Osteoblast (primary cell): ENCODE measurements around the gene C11orf98. TPM values are rescaled to one million over a fixed set of nuclear protein-coding genes. Genes with fewer than 3 reads are reported as not detected.

Experiments used
- DNase-seq: peaks from one replicate; pipeline ENCODE4 v3.0.0; 2011; ENCODE audit warnings: low spot score, mixed read lengths; ENCODE audit not compliant: insufficient read length; ENCODE audit errors: missing footprints
- H2AFZ ChIP-seq: 2 replicates; pipeline ENCODE4 v1.6.0; 2011; ENCODE audit warnings: mild to moderate bottlenecking, low read length
- H3K27ac ChIP-seq: 2 replicates; pipeline ENCODE4 v1.5.1; 2011; ENCODE audit warnings: mild to moderate bottlenecking, low read depth, low read length, moderate library complexity
- H3K27me3 ChIP-seq: 2 replicates; pipeline ENCODE4 v1.6.0; 2012; ENCODE audit warnings: mild to moderate bottlenecking, control low read depth, inconsistent platforms, low read length, moderate library complexity; ENCODE audit not compliant: insufficient read depth
- H3K36me3 ChIP-seq: 2 replicates; pipeline ENCODE4 v1.5.1; 2011; ENCODE audit warnings: mild to moderate bottlenecking, low read length, control low read depth, moderate library complexity; ENCODE audit not compliant: insufficient read depth
- H3K4me1 ChIP-seq: 2 replicates; pipeline ENCODE4 v1.5.1; 2011; ENCODE audit warnings: mild to moderate bottlenecking, low read length, control low read depth, moderate library complexity; ENCODE audit not compliant: insufficient read depth
- H3K4me2 ChIP-seq: 2 replicates; pipeline ENCODE4 v1.6.0; 2011; ENCODE audit warnings: mild to moderate bottlenecking, low read length; ENCODE audit not compliant: insufficient read depth
- H3K4me3 ChIP-seq: fragments of 200-600 bp; sonication (generic); 3 replicates; pipeline ENCODE4 v1.5.1; 2012; ENCODE audit warnings: mild to moderate bottlenecking, low read length, inconsistent platforms; ENCODE audit not compliant: insufficient read depth
- H3K79me2 ChIP-seq: 2 replicates; pipeline ENCODE4 v1.6.0; 2012; ENCODE audit warnings: mild to moderate bottlenecking, low read length, control low read depth, inconsistent platforms; ENCODE audit not compliant: insufficient read depth
- H3K9me3 ChIP-seq: 2 replicates; pipeline ENCODE4 v1.5.1; 2011; ENCODE audit warnings: low read depth, low read length, control low read depth
- H4K20me1 ChIP-seq: 2 replicates; pipeline ENCODE4 v1.6.0; 2012; ENCODE audit warnings: mild to moderate bottlenecking, low read length, control low read depth; ENCODE audit not compliant: insufficient read depth
- CTCF ChIP-seq: IDR thresholded peaks from 2 replicates; pipeline ENCODE4 v1.5.1; 2011; ENCODE audit warnings: mild to moderate bottlenecking, low read depth, low read length, moderate library complexity; ENCODE audit errors: extremely low read depth
- total RNA-seq: library from RNA; depleted of rRNA; stranded (reverse); fragments of >200 nt; gene quantifications from 2 replicates; pipeline ENCODE4 v1.2.3, GENCODE V29; 2012

Gene C11orf98
- total RNA-seq, 1 donor: 17.4 TPM

DNA sequence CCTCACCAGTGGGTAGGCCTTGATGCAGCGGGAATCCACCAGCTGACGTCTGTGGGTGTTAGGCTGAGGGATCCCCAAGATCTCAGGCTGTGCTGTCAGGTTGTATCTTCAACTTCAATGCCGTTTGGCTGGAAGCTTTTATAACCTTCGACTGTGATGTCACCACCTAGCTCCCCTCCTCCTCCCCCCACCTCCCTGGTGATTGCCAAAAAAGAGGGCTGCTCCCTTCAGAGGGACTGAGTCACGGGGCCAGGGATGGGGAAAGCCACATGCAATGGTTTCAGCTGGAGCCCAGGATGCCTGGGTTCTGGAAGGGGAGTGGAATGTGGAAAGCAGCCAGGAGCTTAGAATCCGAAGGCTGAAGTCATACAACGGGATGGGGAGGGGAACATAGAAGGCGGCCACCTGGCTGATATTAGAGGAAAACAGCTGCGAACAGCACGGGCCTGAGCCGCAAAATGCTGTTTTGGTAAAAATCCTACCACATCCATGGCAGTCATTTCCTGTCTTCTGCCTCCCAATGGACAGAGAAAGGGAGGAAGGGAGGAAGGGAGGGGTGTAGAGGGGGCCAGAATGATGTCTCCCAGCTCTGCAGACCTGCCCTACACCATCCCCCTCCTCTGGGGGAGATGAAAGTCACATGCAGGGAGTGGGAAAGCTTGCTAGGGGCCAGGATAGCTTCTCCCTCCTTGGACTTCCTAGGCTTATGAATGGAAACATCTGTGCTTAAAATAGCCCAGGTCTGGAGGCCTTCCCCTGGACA is 24.6 kb upstream of the C11orf98 start, which contains the start of gene LRRN4CL:
TSS of gene LRRN4CL (minus strand) at position 110 of the 763 bp plus-strand sequence. CDS start 1,022 bp downstream, outside the sequence.
- Histone ChIP-seq H3K27me3 (no peaks in the 10 kb centered on the region), H3K27ac (peak within 1 kb of the TSS; percentile 43), H3K4me2 (peak within 1 kb of the TSS; percentile 46), H2AFZ (peak within 1 kb of the TSS; percentile 44), H3K4me1 (peaks cover 14% of the 10 kb centered on the region), H3K4me3 (no peak within 1 kb of the TSS), H3K36me3 (peaks cover 33% of the 10 kb centered on the region), H3K9me3 (no peaks in the 10 kb centered on the region), H3K79me2 (no peaks in the 10 kb centered on the region), H4K20me1 (no peaks in the 10 kb centered on the region)
- peak; percentile 99 for DNase-seq
- no peak for TF ChIP-seq CTCF

DNA sequence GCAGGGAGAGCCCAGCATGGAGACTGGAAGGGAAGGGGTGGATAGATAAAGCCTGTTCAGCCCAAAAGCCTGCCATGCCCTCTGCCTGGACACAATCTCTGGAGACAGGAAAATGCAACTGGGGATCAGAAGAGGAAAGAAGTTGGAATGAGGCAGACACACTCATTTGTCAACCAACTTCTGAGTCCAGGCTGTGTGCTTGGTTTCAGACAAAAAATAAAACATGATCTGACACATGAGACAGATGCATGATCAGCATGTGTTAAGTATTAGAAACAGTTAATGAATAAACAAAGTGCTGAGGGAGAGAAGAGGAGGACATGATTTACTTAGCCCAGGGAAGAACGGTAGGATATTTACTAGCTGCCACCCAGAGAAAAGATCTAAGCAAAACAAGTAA is 23.5 kb upstream of the C11orf98 start:
- Histone ChIP-seq H3K4me3 (no peak overlapping the region), H3K9me3 (no peaks in the 10 kb centered on the region), H3K27me3 (no peaks in the 10 kb centered on the region), H3K79me2 (no peaks in the 10 kb centered on the region), H4K20me1 (no peaks in the 10 kb centered on the region), H3K36me3 (peaks cover 32% of the 10 kb centered on the region), H2AFZ (no peak overlapping the region), H3K4me2 (no peak overlapping the region), H3K4me1 (peaks cover 11% of the 10 kb centered on the region), H3K27ac (no peak overlapping the region)
- peak; percentile 86 for DNase-seq
- no peak for TF ChIP-seq CTCF

DNA sequence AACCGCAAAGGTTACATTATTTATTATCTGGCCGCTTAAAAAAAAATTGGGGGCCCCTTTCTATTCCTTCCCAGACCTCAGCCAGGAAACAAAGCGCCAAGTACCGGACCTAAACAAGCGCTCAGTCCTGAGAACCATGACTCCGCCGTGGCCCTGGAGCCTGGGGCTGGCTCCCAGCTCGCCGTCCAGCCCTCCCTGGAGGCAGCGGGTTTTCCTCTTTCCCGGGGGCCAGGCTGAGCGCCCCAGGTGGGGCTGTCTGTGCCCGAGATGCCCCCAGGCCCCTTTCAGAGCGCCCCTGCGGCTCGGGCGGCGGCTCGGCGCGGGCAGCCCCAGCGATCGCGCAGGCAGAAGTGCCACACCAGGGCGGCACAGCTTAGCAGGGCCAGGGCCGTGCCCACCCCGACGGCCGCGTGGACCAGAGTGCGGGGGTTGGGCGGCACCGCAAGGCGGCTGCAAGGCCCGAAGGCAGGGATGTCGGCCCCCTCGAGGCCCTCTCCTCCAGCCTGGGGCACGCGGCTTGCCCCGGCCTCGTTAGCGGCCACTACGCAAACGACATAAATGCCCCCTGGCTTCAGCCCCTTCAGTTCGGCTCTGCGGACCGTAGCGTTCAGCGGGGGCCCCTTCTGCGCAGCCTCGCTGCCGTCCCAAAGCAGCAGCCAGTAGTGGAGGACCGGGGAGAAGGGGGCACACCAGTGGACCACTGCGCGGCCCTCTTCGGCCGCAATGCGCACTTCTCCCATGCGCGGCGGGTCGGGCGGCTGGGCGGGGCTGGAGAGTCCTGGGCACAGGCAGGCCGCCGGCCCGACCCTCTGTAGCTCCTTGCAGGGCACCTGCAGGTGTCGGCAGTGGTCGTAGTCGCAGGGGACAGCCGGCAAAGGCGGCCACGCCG is 22.7 kb upstream of the C11orf98 start:
- Histone ChIP-seq H3K4me2 (no peak overlapping the region), H3K79me2 (no peaks in the 10 kb centered on the region), H4K20me1 (no peaks in the 10 kb centered on the region), H3K4me1 (peaks cover 11% of the 10 kb centered on the region), H3K4me3 (no peak overlapping the region), H2AFZ (no peak overlapping the region), H3K9me3 (no peaks in the 10 kb centered on the region), H3K36me3 (peaks cover 25% of the 10 kb centered on the region), H3K27ac (no peak overlapping the region), H3K27me3 (no peaks in the 10 kb centered on the region)
- DNase-seq: no peak
- TF ChIP-seq CTCF: no peak

DNA sequence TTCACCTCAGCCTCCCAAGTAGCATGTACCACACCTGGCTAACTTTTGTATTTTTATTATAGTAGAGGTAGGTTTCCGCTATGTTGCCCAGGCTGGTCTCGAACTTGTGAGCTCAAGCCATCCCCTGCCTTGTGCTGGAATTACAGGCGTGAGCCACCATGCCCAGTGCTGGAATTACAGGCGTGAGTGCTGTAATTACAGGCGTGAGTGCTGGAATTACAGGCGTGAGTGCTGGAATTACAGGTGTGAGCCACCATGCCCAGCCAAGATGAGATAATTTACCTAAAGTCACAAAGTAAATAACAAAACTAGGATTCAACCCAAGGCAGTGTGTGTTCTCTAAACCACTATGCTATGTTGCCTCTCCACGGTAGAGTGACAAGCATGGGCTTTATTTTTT is 17.5 kb upstream of the C11orf98 start:
- no peaks in the 10 kb centered on the region for H3K27me3 ChIP-seq
- peaks cover 13% of the 10 kb centered on the region for H3K79me2 ChIP-seq
- H3K27ac ChIP-seq: no peak overlapping the region
- H3K4me2 ChIP-seq: no peak overlapping the region
- H2AFZ ChIP-seq: no peak overlapping the region
- peaks cover 6% of the 10 kb centered on the region for H3K36me3 ChIP-seq
- no peak for DNase-seq
- H3K9me3 ChIP-seq: no peaks in the 10 kb centered on the region
- no peak for TF ChIP-seq CTCF
- H3K4me3 ChIP-seq: no peak overlapping the region
- no peaks in the 10 kb centered on the region for H4K20me1 ChIP-seq
- H3K4me1 ChIP-seq: peaks cover 22% of the 10 kb centered on the region
